Neuronal stem cell (in vitro differentiated cells): Measurements from ENCODE around the gene KCNJ5.

Source experiments
- DNase-seq: peaks from one replicate; pipeline ENCODE4 v3.0.0-alpha.2; 2013; ENCODE audit warnings: low spot score
- H2AFZ ChIP-seq: one replicate; pipeline ENCODE4 v1.6.1; 2013; ENCODE audit warnings: mild to moderate bottlenecking, low read length, inconsistent platforms
- H2AK5ac ChIP-seq: 2 replicates; pipeline ENCODE4 v1.6.1; 2013; ENCODE audit warnings: low read depth, mild to moderate bottlenecking, inconsistent platforms, low read length, moderate library complexity, mixed read lengths
- H2BK120ac ChIP-seq: 2 replicates; pipeline ENCODE4 v1.6.1; 2013; ENCODE audit warnings: low read depth, mild to moderate bottlenecking, inconsistent platforms, low read length, moderate library complexity, mixed read lengths
- H2BK12ac ChIP-seq: one replicate; pipeline ENCODE4 v1.6.1; 2013; ENCODE audit warnings: low read length, inconsistent platforms
- H2BK15ac ChIP-seq: 2 replicates; pipeline ENCODE4 v1.6.1; 2013; ENCODE audit warnings: mild to moderate bottlenecking, low read length, inconsistent platforms, mixed read lengths
- H2BK5ac ChIP-seq: one replicate; pipeline ENCODE4 v1.6.1; 2013; ENCODE audit warnings: inconsistent platforms, mild to moderate bottlenecking, low read length, moderate library complexity
- H3K14ac ChIP-seq: one replicate; pipeline ENCODE4 v1.6.1; 2013; ENCODE audit warnings: low read length, inconsistent platforms
- H3K18ac ChIP-seq: 2 replicates; pipeline ENCODE4 v1.6.1; 2013; ENCODE audit warnings: low read length, inconsistent platforms
- H3K23ac ChIP-seq: 2 replicates; pipeline ENCODE4 v1.6.1; 2013; ENCODE audit warnings: low read depth, mild to moderate bottlenecking, mixed read lengths, low read length, inconsistent platforms; ENCODE audit not compliant: poor library complexity
- H3K27ac ChIP-seq: replicated peaks from 3 replicates; pipeline ENCODE4 v1.5.1; 2013; ENCODE audit warnings: low read length, inconsistent platforms
- H3K27me3 ChIP-seq, 3 experiments: 2 replicates each; pipeline ENCODE4 v1.6.1; 2013; ENCODE audit warnings: low read length in 3 of 3, mild to moderate bottlenecking in 2 of 3, inconsistent platforms in 1 of 3, low read depth in 1 of 3, mixed read lengths in 1 of 3, moderate library complexity in 1 of 3; ENCODE audit not compliant: control insufficient read depth in 3 of 3, insufficient read depth in 3 of 3
- H3K36me3 ChIP-seq, 2 donors: replicated peaks in 1 of 2; 2 replicates each; pipeline ENCODE4 v1.6.1; 2013; ENCODE audit warnings: low read length in 2 of 2; ENCODE audit not compliant: control insufficient read depth in 2 of 2, insufficient read depth in 2 of 2
- H3K4ac ChIP-seq: 2 replicates; pipeline ENCODE4 v1.6.1; 2013; ENCODE audit warnings: inconsistent platforms, mild to moderate bottlenecking, low read length, moderate library complexity
- H3K4me1 ChIP-seq, 2 donors: 1 replicate in 1 of 2; 2 replicates in 1 of 2; pipeline ENCODE4 v1.6.1; 2013; ENCODE audit warnings: low read length in 2 of 2, low read depth in 1 of 2; ENCODE audit not compliant: control insufficient read depth in 2 of 2, insufficient read depth in 1 of 2
- H3K4me2 ChIP-seq: one replicate; pipeline ENCODE4 v1.6.1; 2013; ENCODE audit warnings: mild to moderate bottlenecking, low read length, inconsistent platforms; ENCODE audit not compliant: insufficient read depth, poor library complexity, severe bottlenecking
- H3K4me3 ChIP-seq, 2 donors: 2 replicates each; pipeline ENCODE4 v1.5.1; 2013; ENCODE audit warnings: low read length in 2 of 2, mild to moderate bottlenecking in 2 of 2, inconsistent platforms in 1 of 2, moderate library complexity in 1 of 2
- H3K79me1 ChIP-seq: one replicate; pipeline ENCODE4 v1.6.1; 2013; ENCODE audit warnings: low read depth, mild to moderate bottlenecking, inconsistent platforms, low read length, moderate library complexity
- H3K9ac ChIP-seq: one replicate; pipeline ENCODE4 v1.6.1; 2013; ENCODE audit warnings: mild to moderate bottlenecking, low read depth, low read length, inconsistent platforms; ENCODE audit not compliant: poor library complexity
- H3K9me3 ChIP-seq, 2 donors: replicated peaks in 1 of 2; 2 replicates each; pipeline versions ENCODE3 to v1.6.1; 2013; ENCODE audit warnings: low read length in 2 of 2, mild to moderate bottlenecking in 2 of 2, inconsistent platforms in 1 of 2, low read depth in 1 of 2, mixed read lengths in 1 of 2, moderate library complexity in 1 of 2; ENCODE audit not compliant: control insufficient read depth in 2 of 2, insufficient read depth in 1 of 2
- H4K8ac ChIP-seq: one replicate; pipeline ENCODE4 v1.6.1; 2013; ENCODE audit warnings: low read depth, mild to moderate bottlenecking, inconsistent platforms, low read length, moderate library complexity
- H4K91ac ChIP-seq: one replicate; pipeline ENCODE4 v1.6.1; 2013; ENCODE audit warnings: low read length, low read depth, mild to moderate bottlenecking, inconsistent platforms; ENCODE audit not compliant: poor library complexity
- WGBS, 2 donors: extraction: QIAGEN DNeasy Blood & Tissue Kit; methylation state at CpG; one replicate each; pipeline ENCODE4 v1.1.7; 2013; ENCODE audit warnings: missing lambda C conversion rate in 2 of 2, mixed read lengths in 1 of 2; ENCODE audit not compliant: insufficient read length in 2 of 2, insufficient replicate concordance in 1 of 2; ENCODE audit errors: extremely low coverage in 2 of 2; 5-methylcytosine and 5-hydroxymethylcytosine counted together

Gene KCNJ5

GRCh38 chr11:128846985-128847384 lies 44.2 kb upstream of the KCNJ5 start:
- Histone ChIP-seq H3K36me3 (no peaks in the 10 kb centered on the region), H2BK12ac (no peak overlapping the region), H3K14ac (no peak overlapping the region), H3K9ac (no peak overlapping the region), H3K18ac (no peak overlapping the region), H2BK5ac (no peak overlapping the region), H4K8ac (no peak overlapping the region), H3K9me3 (peaks cover 0 to 2% of the 10 kb centered on the region in 2 donors), H3K27me3 (no peaks in the 10 kb centered on the region), H3K4ac (no peak overlapping the region), H2BK120ac (no peak overlapping the region), H4K91ac (no peak overlapping the region), H3K79me1 (no peaks in the 10 kb centered on the region), H3K4me2 (no peak overlapping the region), H3K23ac (no peak overlapping the region), H3K4me1 (no peaks in the 10 kb centered on the region), H3K4me3 (no peak overlapping the region), H2AFZ (no peak overlapping the region), H2BK15ac (no peak overlapping the region), H3K27ac (no peak overlapping the region), H2AK5ac (no peak overlapping the region)
- WGBS, 2 donors = no CpG with 5 or more reads among the region's 4 CpGs
- DNase-seq = no peak

DNA sequence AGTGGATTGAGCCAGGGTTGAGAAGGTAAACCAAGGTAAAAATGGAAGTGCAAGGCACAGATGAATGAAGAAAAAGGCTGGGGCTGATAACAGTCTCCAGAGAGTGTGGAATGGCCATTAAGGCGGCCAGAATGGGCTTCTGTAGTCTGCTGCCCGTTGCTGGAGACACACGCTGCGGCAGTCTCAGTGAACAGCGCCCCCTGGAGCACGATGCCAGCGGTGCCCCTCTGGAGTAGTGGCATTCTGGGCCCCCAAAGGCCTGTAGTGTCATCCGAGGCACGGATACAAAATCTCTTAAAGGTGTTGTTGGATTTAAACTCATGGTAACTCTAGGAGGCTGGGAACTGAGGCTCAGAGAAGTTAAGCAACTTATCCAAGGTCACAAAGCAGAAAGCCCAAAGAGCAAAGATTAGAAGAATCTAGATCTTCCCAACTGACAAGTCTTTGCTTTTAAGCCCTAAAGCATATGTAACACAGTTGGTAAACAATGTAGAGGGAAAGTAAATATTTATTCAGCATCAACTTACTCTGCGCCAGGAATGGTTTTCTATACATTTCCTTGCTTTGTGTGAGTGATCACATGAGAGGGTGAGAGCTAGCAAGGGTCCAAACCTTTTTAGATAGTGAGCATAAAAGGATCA lies 42.2 kb upstream of the KCNJ5 start:
- H2BK15ac ChIP-seq = no peak overlapping the region
- no peaks in the 10 kb centered on the region for H3K79me1 ChIP-seq
- no peaks in the 10 kb centered on the region for H3K36me3 ChIP-seq
- no peak overlapping the region for H4K91ac ChIP-seq
- H2BK5ac ChIP-seq = no peak overlapping the region
- H3K4me2 ChIP-seq = no peak overlapping the region
- DNase-seq = peak; percentile 60
- H2AK5ac ChIP-seq = no peak overlapping the region
- no peak overlapping the region for H2AFZ ChIP-seq
- no peak overlapping the region for H3K9ac ChIP-seq
- no peaks in the 10 kb centered on the region for H3K9me3 ChIP-seq
- no peak overlapping the region for H4K8ac ChIP-seq
- H3K18ac ChIP-seq = no peak overlapping the region
- no peak overlapping the region for H3K23ac ChIP-seq
- H3K27ac ChIP-seq = no peak overlapping the region
- H3K27me3 ChIP-seq = no peaks in the 10 kb centered on the region
- H3K14ac ChIP-seq = no peak overlapping the region
- no peak overlapping the region for H3K4ac ChIP-seq
- no CpG with 5 or more reads among the region's 10 CpGs for WGBS, 2 donors
- H2BK12ac ChIP-seq = no peak overlapping the region
- H3K4me1 ChIP-seq = no peaks in the 10 kb centered on the region
- no peak overlapping the region for H3K4me3 ChIP-seq
- no peak overlapping the region for H2BK120ac ChIP-seq

DNA sequence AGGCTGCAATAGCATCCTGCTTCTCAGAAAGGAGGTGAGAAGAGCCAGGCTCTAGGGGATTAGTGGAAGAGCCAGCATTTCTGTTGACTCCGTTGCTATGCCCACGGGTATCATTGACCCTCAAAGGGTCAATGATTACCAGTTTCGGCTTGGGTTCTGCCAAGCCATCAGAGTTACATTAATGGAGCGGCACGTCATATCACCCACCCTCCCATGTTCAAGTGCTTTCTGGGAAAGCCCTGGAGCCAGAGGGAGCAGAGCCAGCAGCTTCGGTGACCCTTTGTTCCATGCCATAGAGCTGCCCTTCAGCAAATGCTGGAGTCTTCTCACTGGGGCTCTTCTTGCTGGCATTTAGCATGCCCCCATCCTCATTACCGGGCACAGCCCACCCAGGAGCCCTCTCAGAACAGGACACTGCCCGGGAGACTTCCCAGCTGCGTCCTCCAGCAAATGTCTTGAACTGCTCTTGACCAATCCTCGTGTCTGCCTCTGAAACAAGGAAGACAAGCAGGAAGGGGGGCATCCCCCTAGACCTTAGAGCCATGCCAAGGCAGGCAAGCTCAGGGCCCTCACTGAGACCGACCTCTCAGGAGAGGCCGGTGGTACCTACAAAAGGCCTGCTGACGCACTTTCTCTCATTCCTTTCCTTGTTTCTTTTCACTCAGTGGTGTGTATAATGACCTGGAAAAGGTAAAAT lies 38.7 kb upstream of the KCNJ5 start:
- DNase-seq = no peak
- H2AK5ac ChIP-seq = no peak overlapping the region
- no peak overlapping the region for H3K4me3 ChIP-seq
- H3K4me2 ChIP-seq = no peak overlapping the region
- no peaks in the 10 kb centered on the region for H3K79me1 ChIP-seq
- no peak overlapping the region for H4K91ac ChIP-seq
- no peak overlapping the region for H3K4ac ChIP-seq
- no peak overlapping the region for H3K14ac ChIP-seq
- peaks cover 0 to 2% (median 0%) of the 10 kb centered on the region in 3 experiments for H3K27me3 ChIP-seq
- no peak overlapping the region for H4K8ac ChIP-seq
- H3K9me3 ChIP-seq = no peaks in the 10 kb centered on the region
- no peaks in the 10 kb centered on the region for H3K4me1 ChIP-seq
- H2BK5ac ChIP-seq = no peak overlapping the region
- H3K9ac ChIP-seq = no peak overlapping the region
- no CpG with 5 or more reads among the region's 13 CpGs for WGBS, 2 donors
- H2BK120ac ChIP-seq = no peak overlapping the region
- H3K27ac ChIP-seq = no peak overlapping the region
- no peak overlapping the region for H3K23ac ChIP-seq
- H3K18ac ChIP-seq = no peak overlapping the region
- no peak overlapping the region for H2BK15ac ChIP-seq
- no peak overlapping the region for H2AFZ ChIP-seq
- H3K36me3 ChIP-seq = no peaks in the 10 kb centered on the region
- no peak overlapping the region for H2BK12ac ChIP-seq

GRCh38 chr11:128853559-128853958 lies 37.6 kb upstream of the KCNJ5 start:
- no peak overlapping the region for H3K9ac ChIP-seq
- H2BK12ac ChIP-seq = no peak overlapping the region
- WGBS, 2 donors = no CpG with 5 or more reads among the region's 6 CpGs
- H2BK15ac ChIP-seq = no peak overlapping the region
- H4K8ac ChIP-seq = no peak overlapping the region
- H3K27ac ChIP-seq = no peak overlapping the region
- H2AFZ ChIP-seq = no peak overlapping the region
- no peaks in the 10 kb centered on the region for H3K4me1 ChIP-seq
- no peak overlapping the region for H2AK5ac ChIP-seq
- H3K4ac ChIP-seq = no peak overlapping the region
- H3K23ac ChIP-seq = no peak overlapping the region
- H3K79me1 ChIP-seq = no peaks in the 10 kb centered on the region
- no peak overlapping the region for H3K4me3 ChIP-seq
- H3K36me3 ChIP-seq = no peaks in the 10 kb centered on the region
- no peak for DNase-seq
- H3K4me2 ChIP-seq = no peak overlapping the region
- no peak overlapping the region for H4K91ac ChIP-seq
- no peak overlapping the region for H2BK120ac ChIP-seq
- H2BK5ac ChIP-seq = no peak overlapping the region
- H3K9me3 ChIP-seq = no peaks in the 10 kb centered on the region
- H3K27me3 ChIP-seq = peaks cover 0 to 2% (median 0%) of the 10 kb centered on the region in 3 experiments
- no peak overlapping the region for H3K14ac ChIP-seq
- no peak overlapping the region for H3K18ac ChIP-seq
